Measurements from ENCODE around the gene MT1F. TPM values are rescaled to one million over a fixed set of nuclear protein-coding genes. Genes with fewer than 3 reads are reported as not detected.
A peak's percentile ranks its signal among the peaks of the same experiment; 100 is the strongest.

Gene MT1F
- total and polyA plus RNA-seq, 9 of the 15 experiments (the other 6 are each of a cell fraction or from before 2014, with no cell fraction given), result 0.18 to 0.68 (median 0.29) TPM; not detected in 5

- TF ChIP-seq SMC3 (conservative IDR thresholded peaks at IDR 0.05; ENCODE audit: insufficient read depth, low read depth, low read length) (peak; percentile 68), PHB2 (IDR thresholded peaks at IDR 0.05; ENCODE audit: low read depth) (no peak), RAD21 (CRISPR knock-in tag; conservative IDR thresholded peaks at IDR 0.05 in 1 of 2, IDR thresholded peaks at IDR 0.05 in 1 of 2) (peak; percentile 60 to 76), MTA3 (IDR thresholded peaks at IDR 0.05; ENCODE audit: borderline replicate concordance) (no peak), ZNF133 (CRISPR knock-in tag; IDR thresholded peaks at IDR 0.05) (no peak), ZFP36 (IDR thresholded peaks at IDR 0.05; ENCODE audit: low read depth, low read length, partially characterized antibody) (peak; percentile 40), HDAC6 (IDR thresholded peaks at IDR 0.05; ENCODE audit: low read depth, low read length) (no peak), CHD2 (IDR thresholded peaks at IDR 0.05; ENCODE audit: low read depth, low read length) (no peak), KAT8 (IDR thresholded peaks at IDR 0.05; ENCODE audit: low read depth) (no peak), MBD2 (IDR thresholded peaks at IDR 0.05; ENCODE audit: borderline replicate concordance, low read depth) (no peak), GABPA (tag; conservative IDR thresholded peaks at IDR 0.05; ENCODE audit: low read depth) (no peak), NR2C2 (CRISPR knock-in tag; IDR thresholded peaks at IDR 0.05) (no peak), NR2C2 (tag; IDR thresholded peaks at IDR 0.05) (no peak), E2F8 (IDR thresholded peaks at IDR 0.05; ENCODE audit: low read depth, partially characterized antibody) (no peak), NFIC (IDR thresholded peaks at IDR 0.05) (no peak), ZNF408 (CRISPR knock-in tag; IDR thresholded peaks at IDR 0.05; ENCODE audit: low read depth) (no peak), PRPF4 (IDR thresholded peaks at IDR 0.05; ENCODE audit: insufficient read depth, low read depth, low read length, poor library complexity, severe bottlenecking) (no peak), XRCC4 (IDR thresholded peaks at IDR 0.05; ENCODE audit: extremely low read depth, insufficient read depth, insufficient read length) (no peak), GTF2F1 (IDR thresholded peaks at IDR 0.05; ENCODE audit: low read depth, low read length) (no peak), MNT (conservative IDR thresholded peaks at IDR 0.05) (no peak), GATAD2B (IDR thresholded peaks at IDR 0.05; ENCODE audit: borderline replicate concordance) (no peak)
Observed at GRCh38 chr16:56673921-56674320, 16.2 kb downstream of the MT1F start (continued).
